ENCODE data around the gene MYO5B.

The MYO5B gene

DNA sequence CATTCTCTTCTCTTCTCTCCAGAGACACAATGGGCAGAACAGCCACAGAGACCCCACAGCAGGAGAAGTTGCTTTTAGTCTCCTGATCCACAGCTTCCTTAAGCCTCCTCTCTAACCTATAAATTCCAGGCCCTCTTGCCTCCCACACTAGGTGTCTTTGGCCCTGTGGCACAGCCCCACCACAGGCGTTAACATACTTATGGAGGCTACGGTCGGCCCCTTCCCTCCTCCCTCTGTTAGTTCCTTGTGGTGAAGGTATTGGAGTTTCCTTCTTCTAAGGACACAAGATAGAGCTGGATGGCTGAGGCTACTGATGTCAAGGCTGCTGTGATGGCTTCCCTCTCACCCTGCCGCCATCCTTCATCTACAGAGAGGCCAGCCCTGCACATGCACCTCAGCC is 258.1 kb downstream of the MYO5B start:
- H4K20me1 ChIP-seq (ENCODE audit: insufficient read depth, low read length) = no peaks in the 10 kb centered on the region
- H3K36me3 ChIP-seq (replicated peaks; ENCODE audit: insufficient read depth, low read length) = 0 out of 2 replicates have a peak, but pooled peaks cover 3% of the 10 kb centered on the region
- H3K4me2 ChIP-seq (ENCODE audit: low read depth, low read length) = no peak overlapping the region
- no peaks in the 10 kb centered on the region for H3K4me1 ChIP-seq (ENCODE audit: low read length)
- H3K4me3 ChIP-seq (ENCODE audit: low read length) = no peak overlapping the region
- no peak overlapping the region for H3K27ac ChIP-seq (ENCODE audit: low read length)
- no peaks in the 10 kb centered on the region for H3K27me3 ChIP-seq (replicated peaks; ENCODE audit: insufficient read depth, low read length)
- no peaks in the 10 kb centered on the region for H3K9me3 ChIP-seq (replicated peaks; ENCODE audit: insufficient read depth, low read length)
- H3K9ac ChIP-seq (ENCODE audit: low read length) = no peak overlapping the region
- no peaks in the 10 kb centered on the region for H3K9me2 ChIP-seq (replicated peaks; ENCODE audit: insufficient read depth, low read length)
- TF ChIP-seq EZH2phosphoT487 (IDR thresholded peaks at IDR 0.05; ENCODE audit: low read length) (no peak), EZH2 (optimal IDR thresholded peaks at IDR 0.05; ENCODE audit: low read depth, low read length) (no peak)
- TF ChIP-seq, protein P1, sequence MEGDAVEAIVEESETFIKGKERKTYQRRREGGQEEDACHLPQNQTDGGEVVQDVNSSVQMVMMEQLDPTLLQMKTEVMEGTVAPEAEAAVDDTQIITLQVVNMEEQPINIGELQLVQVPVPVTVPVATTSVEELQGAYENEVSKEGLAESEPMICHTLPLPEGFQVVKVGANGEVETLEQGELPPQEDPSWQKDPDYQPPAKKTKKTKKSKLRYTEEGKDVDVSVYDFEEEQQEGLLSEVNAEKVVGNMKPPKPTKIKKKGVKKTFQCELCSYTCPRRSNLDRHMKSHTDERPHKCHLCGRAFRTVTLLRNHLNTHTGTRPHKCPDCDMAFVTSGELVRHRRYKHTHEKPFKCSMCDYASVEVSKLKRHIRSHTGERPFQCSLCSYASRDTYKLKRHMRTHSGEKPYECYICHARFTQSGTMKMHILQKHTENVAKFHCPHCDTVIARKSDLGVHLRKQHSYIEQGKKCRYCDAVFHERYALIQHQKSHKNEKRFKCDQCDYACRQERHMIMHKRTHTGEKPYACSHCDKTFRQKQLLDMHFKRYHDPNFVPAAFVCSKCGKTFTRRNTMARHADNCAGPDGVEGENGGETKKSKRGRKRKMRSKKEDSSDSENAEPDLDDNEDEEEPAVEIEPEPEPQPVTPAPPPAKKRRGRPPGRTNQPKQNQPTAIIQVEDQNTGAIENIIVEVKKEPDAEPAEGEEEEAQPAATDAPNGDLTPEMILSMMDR (IDR thresholded peaks at IDR 0.05; ENCODE audit: low read length) = no peak
- no peaks in the 10 kb centered on the region for H3F3A ChIP-seq (ENCODE audit: insufficient read depth, low read length)
- DNase-seq = no peak
- H2AFZ ChIP-seq (ENCODE audit: low read length) = no peak overlapping the region
- no peaks in the 10 kb centered on the region for H3K79me2 ChIP-seq (ENCODE audit: low read length)

DNA sequence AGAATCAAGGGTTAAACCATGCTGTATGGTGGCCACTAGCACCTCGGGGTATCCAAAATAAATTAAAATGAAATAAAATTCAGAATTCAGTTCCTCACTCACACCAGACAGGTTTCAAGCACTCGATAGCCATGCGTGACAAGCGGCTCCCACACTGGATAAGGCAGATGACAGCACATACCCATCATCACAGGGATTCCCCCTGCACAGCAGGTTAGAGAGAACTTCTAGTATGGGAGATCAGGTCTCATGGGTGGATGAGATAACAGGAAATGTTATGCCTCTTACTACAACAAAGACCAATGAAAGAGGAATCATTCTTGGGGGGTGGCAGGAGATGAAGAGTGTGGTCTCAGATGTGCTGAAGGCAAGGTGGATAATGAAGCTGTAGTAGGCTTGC is 259.7 kb downstream of the MYO5B start:
- no peaks in the 10 kb centered on the region for H3K79me2 ChIP-seq (ENCODE audit: low read length)
- 0 out of 2 replicates have a peak, but pooled peaks cover 3% of the 10 kb centered on the region for H3K36me3 ChIP-seq (replicated peaks; ENCODE audit: insufficient read depth, low read length)
- H3K9ac ChIP-seq (ENCODE audit: low read length) = no peak overlapping the region
- H3K9me3 ChIP-seq (replicated peaks; ENCODE audit: insufficient read depth, low read length) = no peaks in the 10 kb centered on the region
- H3K27ac ChIP-seq (ENCODE audit: low read length) = no peak overlapping the region
- no peak overlapping the region for H3K4me2 ChIP-seq (ENCODE audit: low read depth, low read length)
- H3K27me3 ChIP-seq (replicated peaks; ENCODE audit: insufficient read depth, low read length) = no peaks in the 10 kb centered on the region
- no peak overlapping the region for H3K4me3 ChIP-seq (ENCODE audit: low read length)
- no peaks in the 10 kb centered on the region for H3K4me1 ChIP-seq (ENCODE audit: low read length)
- H2AFZ ChIP-seq (ENCODE audit: low read length) = no peak overlapping the region
- no peak for TF ChIP-seq EZH2phosphoT487 (IDR thresholded peaks at IDR 0.05; ENCODE audit: low read length)
- TF ChIP-seq EZH2 (optimal IDR thresholded peaks at IDR 0.05; ENCODE audit: low read depth, low read length) = no peak
- TF ChIP-seq, protein P1 (IDR thresholded peaks at IDR 0.05; ENCODE audit: low read length) = no peak
- no peaks in the 10 kb centered on the region for H3K9me2 ChIP-seq (replicated peaks; ENCODE audit: insufficient read depth, low read length)
- no peaks in the 10 kb centered on the region for H3F3A ChIP-seq (ENCODE audit: insufficient read depth, low read length)
- H4K20me1 ChIP-seq (ENCODE audit: insufficient read depth, low read length) = no peaks in the 10 kb centered on the region
- DNase-seq = no peak

DNA sequence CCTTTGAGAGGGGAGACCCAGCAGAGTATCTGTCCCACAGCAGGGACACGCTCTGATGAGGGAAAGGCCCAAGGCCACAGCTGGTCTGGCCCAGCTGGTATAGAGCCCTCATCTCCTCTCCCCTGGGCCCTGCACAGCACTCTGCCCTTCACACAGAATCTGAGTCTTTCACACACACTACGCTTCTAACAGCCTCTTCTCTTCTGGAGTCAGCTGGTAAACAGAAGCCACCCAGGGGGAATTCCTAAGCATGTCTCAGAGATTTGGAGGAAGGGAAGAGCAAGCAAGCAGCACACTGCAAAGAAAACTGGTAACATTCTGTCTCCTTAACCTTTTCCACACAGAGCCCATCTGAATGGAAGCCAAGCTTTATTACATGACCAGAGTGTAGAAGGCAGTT is 260.5 kb downstream of the MYO5B start:
- no peak overlapping the region for H3K4me2 ChIP-seq (ENCODE audit: low read depth, low read length)

More for the DNA sequence above, 260.5 kb downstream of the MYO5B start:
- H3F3A ChIP-seq (ENCODE audit: insufficient read depth, low read length) = no peaks in the 10 kb centered on the region
- TF ChIP-seq, protein P1 (IDR thresholded peaks at IDR 0.05; ENCODE audit: low read length) = no peak
- TF ChIP-seq EZH2phosphoT487 (IDR thresholded peaks at IDR 0.05; ENCODE audit: low read length) = no peak
- H3K9me3 ChIP-seq (replicated peaks; ENCODE audit: insufficient read depth, low read length) = no peaks in the 10 kb centered on the region
- no peak for DNase-seq
- no peaks in the 10 kb centered on the region for H3K4me1 ChIP-seq (ENCODE audit: low read length)
- no peak overlapping the region for H3K4me3 ChIP-seq (ENCODE audit: low read length)
- H3K9ac ChIP-seq (ENCODE audit: low read length) = no peak overlapping the region
- no peaks in the 10 kb centered on the region for H3K27me3 ChIP-seq (replicated peaks; ENCODE audit: insufficient read depth, low read length)
- 0 out of 2 replicates have a peak, but pooled peaks cover 3% of the 10 kb centered on the region for H3K36me3 ChIP-seq (replicated peaks; ENCODE audit: insufficient read depth, low read length)
- H2AFZ ChIP-seq (ENCODE audit: low read length) = no peak overlapping the region
- no peak overlapping the region for H3K27ac ChIP-seq (ENCODE audit: low read length)
- H3K79me2 ChIP-seq (ENCODE audit: low read length) = no peaks in the 10 kb centered on the region
- no peaks in the 10 kb centered on the region for H3K9me2 ChIP-seq (replicated peaks; ENCODE audit: insufficient read depth, low read length)
- no peaks in the 10 kb centered on the region for H4K20me1 ChIP-seq (ENCODE audit: insufficient read depth, low read length)
